HG02678 (cell line): ENCODE data around the gene RAB11FIP2.
"Not testable (repeated sequence)": the region's sequence is repeated elsewhere in the genome, so short reads cannot be mapped to it uniquely, and the experiment has no call there.

ENCODE experiments used
- ATAC-seq: cut with Tn5 transposase; IDR thresholded peaks from one replicate; pipeline ENCODE4 v1.9.1; 2021; ENCODE audit warnings: mild to moderate bottlenecking, moderate library complexity; ENCODE audit not compliant: unreplicated experiment

Gene RAB11FIP2, protein sequence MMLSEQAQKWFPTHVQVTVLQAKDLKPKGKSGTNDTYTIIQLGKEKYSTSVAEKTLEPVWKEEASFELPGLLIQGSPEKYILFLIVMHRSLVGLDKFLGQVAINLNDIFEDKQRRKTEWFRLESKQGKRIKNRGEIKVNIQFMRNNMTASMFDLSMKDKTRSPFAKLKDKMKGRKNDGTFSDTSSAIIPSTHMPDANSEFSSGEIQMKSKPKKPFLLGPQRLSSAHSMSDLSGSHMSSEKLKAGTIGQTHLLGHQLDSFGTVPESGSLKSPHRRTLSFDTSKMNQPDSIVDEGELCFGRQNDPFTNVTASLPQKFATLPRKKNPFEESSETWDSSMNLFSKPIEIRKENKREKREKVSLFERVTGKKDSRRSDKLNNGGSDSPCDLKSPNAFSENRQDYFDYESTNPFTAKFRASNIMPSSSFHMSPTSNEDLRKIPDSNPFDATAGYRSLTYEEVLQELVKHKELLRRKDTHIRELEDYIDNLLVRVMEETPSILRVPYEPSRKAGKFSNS

DNA sequence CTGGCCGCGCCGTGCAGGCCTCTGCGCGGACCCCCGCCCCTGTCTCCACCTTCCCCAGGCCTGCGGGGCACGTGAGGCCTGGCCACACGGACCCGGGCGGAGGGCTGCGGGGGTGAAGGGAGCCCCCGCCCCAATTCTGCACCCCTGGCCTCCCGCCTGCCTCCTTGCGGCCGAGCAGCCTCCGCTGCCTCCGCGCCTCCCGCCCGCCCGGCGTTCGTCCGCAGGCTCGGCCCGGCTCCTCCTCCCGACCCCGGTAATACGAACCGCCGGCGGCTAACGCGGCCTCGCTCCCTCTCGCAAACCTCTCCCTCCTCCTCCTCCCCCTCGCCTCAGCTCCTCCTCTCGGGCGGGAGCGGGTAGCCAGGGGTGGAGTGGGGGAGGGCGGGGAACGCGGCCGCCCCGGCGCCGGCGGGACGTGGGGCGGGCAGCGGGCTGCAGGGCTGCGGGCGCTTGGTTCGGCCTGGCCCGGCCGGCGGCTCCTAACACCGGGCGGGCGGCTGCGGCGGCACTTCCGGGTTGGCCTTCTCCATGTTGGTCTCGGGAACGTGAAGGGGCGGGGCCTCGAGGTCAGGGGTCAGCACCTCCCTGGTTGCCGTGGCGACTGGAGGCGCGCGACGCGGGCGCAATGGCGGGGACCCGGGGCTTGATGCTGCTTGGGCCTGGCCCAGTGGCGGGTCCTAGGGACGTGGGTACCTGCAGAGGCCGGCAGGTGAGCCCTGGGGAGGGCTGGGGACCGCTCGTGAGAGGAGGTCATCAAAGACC, at the start of gene RAB11FIP2:
RAB11FIP2 (minus strand) TSS at position 547 of the 762 bp plus-strand sequence. CDS start 778 bp downstream, outside the sequence.
- ATAC-seq: peak; percentile 93

GRCh38 chr10:118096022-118096421, 49.3 kb upstream of the RAB11FIP2 start:
- ATAC-seq: no peak

DNA sequence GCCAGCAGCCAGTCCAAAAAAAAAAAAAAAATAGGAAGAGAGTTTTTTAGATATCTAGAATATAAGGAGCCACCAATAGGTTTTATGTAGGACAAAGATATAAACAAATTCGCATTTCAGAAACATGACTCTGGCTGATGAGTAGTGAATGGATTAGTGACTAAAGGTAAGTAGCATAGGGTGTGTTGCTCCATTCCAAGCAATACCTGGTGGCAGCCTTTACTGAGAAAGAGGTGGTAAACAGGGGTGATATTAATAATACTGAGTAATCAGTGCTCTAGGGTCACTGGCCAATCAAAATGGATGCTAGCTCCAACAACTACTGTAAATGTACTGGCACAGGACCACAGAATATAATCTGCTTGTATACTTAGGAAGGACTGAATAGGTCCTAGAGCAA, 45.5 kb upstream of the RAB11FIP2 start:
- no peak for ATAC-seq

- no peak for ATAC-seq
Observed at GRCh38 chr10:118080817-118081216, 34.1 kb upstream of the RAB11FIP2 start.

GRCh38 chr10:118076705-118077104, 30.0 kb upstream of the RAB11FIP2 start:
- no peak for ATAC-seq

DNA sequence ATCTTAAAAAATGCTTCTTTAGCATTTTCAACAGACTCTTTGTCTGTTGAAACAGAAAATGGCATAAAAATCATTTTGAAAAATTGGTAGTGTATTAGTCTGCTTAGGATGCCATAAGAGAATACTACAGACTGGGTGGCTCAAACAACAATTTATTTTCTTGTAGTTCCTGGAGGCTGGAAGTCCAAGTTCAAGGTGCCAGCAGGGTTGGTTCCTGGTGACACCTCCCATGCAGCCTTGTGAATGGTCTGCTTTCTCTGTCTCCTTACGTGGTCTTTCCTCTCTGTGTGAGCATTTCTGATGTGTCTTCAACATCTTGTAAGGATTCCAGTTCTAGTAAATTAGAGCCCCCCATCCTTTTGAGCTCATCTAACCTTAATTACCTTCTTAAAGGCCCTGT, 26.1 kb upstream of the RAB11FIP2 start:
- ATAC-seq: no peak

DNA sequence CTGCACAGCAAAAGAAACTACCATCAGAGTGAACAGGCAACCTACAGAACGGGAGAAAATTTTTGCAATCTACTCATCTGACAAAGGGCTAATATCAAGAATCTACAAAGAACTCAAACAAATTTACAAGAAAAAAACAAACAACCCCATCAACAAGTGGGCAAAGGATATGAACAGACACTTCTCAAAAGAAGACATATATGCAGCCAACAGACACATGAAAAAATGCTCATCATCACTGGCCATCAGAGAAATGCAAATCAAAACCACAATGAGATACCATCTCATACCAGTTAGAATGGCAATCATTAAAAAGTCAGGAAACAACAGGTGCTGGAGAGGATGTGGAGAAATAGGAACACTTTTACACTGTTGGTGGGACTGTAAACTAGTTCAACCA, 20.6 kb upstream of the RAB11FIP2 start:
- not testable (repeated sequence) for ATAC-seq

DNA sequence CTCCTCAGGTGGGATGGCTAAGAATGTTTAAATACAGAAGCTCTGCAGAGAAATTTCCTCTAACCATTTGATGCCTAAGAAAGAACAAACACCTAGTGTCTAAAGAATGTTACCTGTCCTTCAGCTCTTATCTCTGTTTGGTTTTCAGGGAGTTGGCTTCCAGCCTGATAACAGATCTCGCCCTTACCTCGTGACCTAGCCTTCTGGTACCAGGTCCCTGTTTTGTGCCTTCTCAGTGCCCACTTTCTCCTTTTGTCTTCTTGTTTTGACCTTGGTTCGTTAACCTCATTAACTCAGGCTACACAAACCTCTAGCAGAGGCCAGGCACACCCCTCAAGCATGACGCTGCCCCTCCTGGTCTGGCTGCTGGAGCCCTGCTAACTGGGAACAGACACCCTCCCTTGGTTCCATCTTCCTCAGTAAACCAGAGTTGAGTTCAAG, 16.1 kb upstream of the RAB11FIP2 start:
- no peak for ATAC-seq

- no peak for ATAC-seq
Observed at GRCh38 chr10:118058371-118058770, 11.6 kb upstream of the RAB11FIP2 start.

- ATAC-seq: no peak
Observed at GRCh38 chr10:118057361-118057760, 10.6 kb upstream of the RAB11FIP2 start.

DNA sequence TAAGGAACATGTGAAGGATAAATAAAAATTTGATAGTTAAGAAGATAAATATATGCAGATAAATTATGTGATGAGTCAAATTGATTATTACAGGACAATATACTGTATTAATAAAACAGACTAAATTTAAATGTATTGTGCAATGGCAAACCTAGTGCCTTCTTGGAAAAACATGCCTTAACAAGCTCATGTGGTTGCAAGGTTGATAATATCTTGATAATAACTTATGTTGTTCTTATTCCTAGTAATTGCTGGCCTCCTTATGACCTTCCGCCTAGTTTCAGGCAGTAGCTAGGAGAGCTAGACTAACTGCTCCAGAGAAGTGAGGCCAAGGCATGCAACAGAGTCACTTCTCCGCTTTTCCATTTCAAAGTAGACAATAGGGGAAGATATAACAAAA, 7.6 kb upstream of the RAB11FIP2 start:
- no peak for ATAC-seq

GRCh38 chr10:118052816-118053215, 6.1 kb upstream of the RAB11FIP2 start:
- no peak for ATAC-seq

DNA sequence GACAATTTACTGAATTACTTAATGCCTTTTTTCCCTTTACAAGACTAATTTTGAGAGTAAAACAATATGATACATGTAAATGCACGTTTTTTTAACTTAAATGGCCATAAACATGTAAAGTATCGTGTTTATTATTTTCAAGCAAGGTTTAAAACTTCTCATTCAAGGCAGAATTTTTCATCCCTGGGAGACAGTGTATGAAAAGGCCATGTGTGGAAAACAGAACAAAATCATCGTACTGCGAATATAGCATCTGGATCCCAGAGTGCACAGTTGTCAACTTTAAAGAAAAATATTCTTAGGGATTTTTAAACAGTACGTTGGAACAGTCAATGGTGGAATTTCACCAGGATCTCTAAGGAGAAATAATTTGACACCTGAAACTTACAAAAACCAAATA, 1.1 kb upstream of the RAB11FIP2 start:
- ATAC-seq: no peak

DNA sequence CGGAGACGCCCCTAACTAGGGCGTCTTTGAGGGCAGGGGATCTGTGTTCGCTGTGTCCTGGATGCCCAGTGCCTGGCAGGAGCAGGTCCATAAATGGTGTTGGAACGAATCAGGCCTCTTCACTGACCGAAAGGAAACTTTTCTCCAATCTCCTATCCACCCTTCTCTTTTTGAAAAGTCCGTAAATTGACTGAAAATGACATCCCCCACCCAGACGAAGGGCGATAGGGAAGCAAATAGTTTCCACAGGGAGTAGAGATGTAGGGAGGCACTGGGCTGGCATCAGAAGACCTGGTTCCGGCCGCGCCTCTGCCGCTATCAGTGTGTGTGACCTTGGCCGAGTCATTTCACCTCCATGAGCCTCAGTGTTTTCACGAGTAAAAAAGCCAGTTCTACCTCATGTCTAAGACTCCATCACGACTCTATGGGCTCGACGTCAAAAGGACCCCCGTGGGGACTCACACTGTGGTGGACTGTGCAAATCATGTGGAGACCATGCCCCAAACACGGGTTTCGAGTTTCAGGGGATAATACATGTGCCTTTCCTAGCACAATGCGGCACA, 497 bp upstream of the RAB11FIP2 start:
- no peak for ATAC-seq

DNA sequence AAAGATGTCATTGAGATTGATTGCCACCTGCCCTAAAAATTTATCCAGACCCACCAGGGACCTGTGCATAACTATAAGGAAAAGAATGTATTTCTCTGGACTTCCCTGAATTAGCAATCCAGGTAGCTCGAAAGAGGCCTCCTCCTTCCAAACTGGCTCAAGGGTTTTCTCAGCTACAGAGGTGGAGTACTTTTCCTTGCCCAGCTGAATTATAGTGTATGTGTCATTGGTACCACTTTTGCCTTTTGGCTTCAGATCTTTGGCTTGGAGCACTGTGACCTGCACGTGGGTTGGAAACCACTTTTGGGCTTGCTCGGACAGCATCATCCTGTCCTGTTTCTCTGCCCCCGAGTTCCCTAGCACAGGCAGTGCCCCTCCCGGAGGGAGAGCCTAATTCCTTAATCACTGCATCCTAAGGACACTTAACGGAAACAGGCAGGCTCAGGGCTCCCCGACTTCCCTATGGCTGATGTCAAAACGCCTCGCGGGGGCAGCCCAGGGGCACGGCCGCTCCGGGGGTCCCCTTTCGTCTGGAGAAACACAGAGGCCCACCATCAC, 825 bp downstream of the RAB11FIP2 start:
- ATAC-seq: peak; percentile 11

DNA sequence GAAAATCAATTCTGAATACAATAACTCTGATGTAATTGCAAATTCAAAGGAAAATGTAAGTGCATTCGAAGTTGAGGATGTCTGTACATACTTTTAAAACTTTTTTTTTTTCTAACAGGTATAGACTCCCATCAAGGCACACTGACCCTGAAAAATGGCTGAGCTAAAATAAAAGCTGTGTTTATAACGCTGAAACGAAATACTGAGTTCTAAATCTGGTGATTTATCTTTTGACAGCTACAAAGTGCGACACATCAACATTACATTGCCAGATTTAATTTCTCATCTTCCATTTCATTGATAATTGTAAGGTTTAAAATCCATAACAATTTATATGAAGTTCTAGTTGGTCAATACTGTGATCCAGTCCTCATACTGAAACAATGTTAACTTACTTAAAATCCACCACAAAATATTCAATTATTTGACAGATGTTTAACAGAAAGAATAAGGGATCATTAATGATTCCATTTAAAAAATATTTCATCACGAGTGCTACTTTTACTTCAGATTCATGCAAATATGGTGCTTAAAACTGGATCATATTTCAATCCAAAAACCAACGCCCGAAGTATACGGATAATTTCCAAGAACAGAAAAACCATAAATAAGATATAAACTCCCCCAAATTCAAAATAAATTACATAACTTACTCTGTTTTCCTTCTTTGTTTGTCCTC, 1.4 kb downstream of the RAB11FIP2 start:
- no peak for ATAC-seq

- ATAC-seq: no peak
Observed at GRCh38 chr10:118042827-118043242, 3.9 kb downstream of the RAB11FIP2 start.

- no peak for ATAC-seq
Observed at GRCh38 chr10:118042336-118042735, 4.4 kb downstream of the RAB11FIP2 start.

DNA sequence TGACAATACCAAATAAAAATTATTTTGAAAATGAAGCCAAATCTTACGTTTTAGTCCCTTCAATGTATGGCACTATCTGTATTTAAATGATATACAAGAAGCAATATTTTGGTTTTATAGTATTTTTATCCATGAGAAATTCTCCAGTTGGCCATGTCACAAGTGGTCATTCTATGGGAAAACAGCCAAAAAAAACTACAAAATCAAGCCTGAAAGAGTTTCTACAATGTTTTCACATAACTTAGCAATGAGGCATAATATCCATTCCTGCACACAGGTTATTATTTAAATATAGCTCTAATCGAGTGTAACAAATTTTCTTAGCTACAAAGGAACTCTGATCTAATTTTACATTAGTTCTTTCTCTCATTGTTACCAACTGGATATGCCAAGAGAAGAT, 5.4 kb downstream of the RAB11FIP2 start:
- ATAC-seq: no peak

GRCh38 chr10:118036281-118036875, 10.4 kb downstream of the RAB11FIP2 start:
- ATAC-seq: no peak
